ENCODE data around the gene ZCCHC7. TPM values are rescaled to one million over a fixed set of nuclear protein-coding genes. Genes with fewer than 3 reads are reported as not detected.
A peak's percentile ranks its signal among the peaks of the same experiment; 100 is the strongest.

ZCCHC7 gene
- total and polyA plus RNA-seq, 2 experiments from 2014 or later: 15.3 to 19.4 TPM

DNA sequence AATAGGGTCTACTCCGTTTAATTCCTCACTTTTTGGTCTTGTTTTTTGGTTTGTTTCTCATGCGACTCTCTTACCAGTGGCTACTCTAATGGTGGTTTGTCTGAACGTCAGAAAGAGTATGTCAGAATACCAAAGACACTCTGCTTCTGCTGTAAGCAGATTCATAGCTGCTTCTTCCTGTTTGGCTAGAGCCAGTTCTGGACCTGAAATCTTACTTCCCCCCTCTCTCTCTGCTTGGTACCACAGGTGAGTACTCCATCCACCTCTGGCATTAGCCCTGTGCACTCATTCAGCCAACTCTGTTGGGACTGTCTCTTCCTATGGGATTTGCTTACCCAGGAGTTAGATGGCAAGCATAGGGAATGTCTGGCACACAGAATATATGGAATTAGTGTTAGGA, 6.6 kb downstream of the ZCCHC7 start:
- H3K9me2 ChIP-seq (ENCODE audit: insufficient read depth): no peaks in the 10 kb centered on the region
- no peak overlapping the region for H3K9ac ChIP-seq
- in situ Hi-C loops (cut with MboI): no loop called here
- H3K36me3 ChIP-seq (ENCODE audit: low read depth): peaks cover 27% of the 10 kb centered on the region
- peaks cover 100% of the 10 kb centered on the region for H3K79me2 ChIP-seq (ENCODE audit: insufficient read depth)
- H3K9me3 ChIP-seq (ENCODE audit: low read depth): no peaks in the 10 kb centered on the region
- TF ChIP-seq EZH2phosphoT487 (IDR thresholded peaks at IDR 0.05; ENCODE audit: insufficient read depth, low read depth): no peak
- TF ChIP-seq EZH2 (IDR thresholded peaks at IDR 0.05; ENCODE audit: insufficient read depth, poor library complexity, severe bottlenecking): no peak
- H3K4me1 ChIP-seq (ENCODE audit: insufficient read depth): peaks cover 8% of the 10 kb centered on the region
- H3K4me2 ChIP-seq (ENCODE audit: unreplicated experiment): no peak overlapping the region
- DNase-seq: no peak
- H2AFZ ChIP-seq: no peak overlapping the region
- H3K27ac ChIP-seq: no peak overlapping the region
- H4K20me1 ChIP-seq (ENCODE audit: insufficient read depth): 0 out of 2 replicates have a peak, but pooled peaks cover 6% of the 10 kb centered on the region
- H3K4me3 ChIP-seq: no peak overlapping the region
- 91 to 98% methylated on average over 3 of the region's 3 CpGs for WGBS, 2 experiments (ENCODE audit: low coverage in 1 of 2, low lambda C conversion rate in 2 of 2, missing lambda C conversion rate in 2 of 2)
- H3F3A ChIP-seq (ENCODE audit: insufficient read depth): 0 out of 2 replicates have a peak, but pooled peaks cover under 1% of the 10 kb centered on the region
- H3K27me3 ChIP-seq (replicated peaks; ENCODE audit: insufficient read depth): no peaks in the 10 kb centered on the region

GRCh38 chr9:37128051-37128450, 7.7 kb downstream of the ZCCHC7 start:
- no peak overlapping the region for H3K4me2 ChIP-seq (ENCODE audit: unreplicated experiment)
- no peaks in the 10 kb centered on the region for H3K9me2 ChIP-seq (ENCODE audit: insufficient read depth)
- 0 out of 2 replicates have a peak, but pooled peaks cover 6% of the 10 kb centered on the region for H4K20me1 ChIP-seq (ENCODE audit: insufficient read depth)
- no peaks in the 10 kb centered on the region for H3K4me1 ChIP-seq (ENCODE audit: insufficient read depth)
- no peak overlapping the region for H3K9ac ChIP-seq
- peaks cover 28% of the 10 kb centered on the region for H3K36me3 ChIP-seq (ENCODE audit: low read depth)
- no peak overlapping the region for H2AFZ ChIP-seq
- no peak overlapping the region for H3K27ac ChIP-seq
- H3K9me3 ChIP-seq (ENCODE audit: low read depth): no peaks in the 10 kb centered on the region
- no peak for TF ChIP-seq EZH2phosphoT487 (IDR thresholded peaks at IDR 0.05; ENCODE audit: insufficient read depth, low read depth)
- no peak for TF ChIP-seq EZH2 (IDR thresholded peaks at IDR 0.05; ENCODE audit: insufficient read depth, poor library complexity, severe bottlenecking)
- no peak overlapping the region for H3K4me3 ChIP-seq
- 98% methylated on average over 3 of the region's 3 CpGs for WGBS, 2 experiments (ENCODE audit: low coverage in 1 of 2, low lambda C conversion rate in 2 of 2, missing lambda C conversion rate in 2 of 2)
- no peak for DNase-seq
- in situ Hi-C loops (cut with MboI): no loop called here
- no peaks in the 10 kb centered on the region for H3K27me3 ChIP-seq (replicated peaks; ENCODE audit: insufficient read depth)
- H3K79me2 ChIP-seq (ENCODE audit: insufficient read depth): peaks cover 100% of the 10 kb centered on the region
- no peaks in the 10 kb centered on the region for H3F3A ChIP-seq (ENCODE audit: insufficient read depth)

- WGBS, 2 experiments (ENCODE audit: low coverage in 1 of 2, low lambda C conversion rate in 2 of 2, missing lambda C conversion rate in 2 of 2): 95 to 97% methylated on average over 1 of the region's 1 CpG
- Histone ChIP-seq H3K36me3 (ENCODE audit: low read depth) (peaks cover 5% of the 10 kb centered on the region; the same call in 1 of the 2 replicates), H3K9me2 (ENCODE audit: insufficient read depth) (no peaks in the 10 kb centered on the region), H3K9ac (no peak overlapping the region), H4K20me1 (ENCODE audit: insufficient read depth) (no peaks in the 10 kb centered on the region), H3K27me3 (replicated peaks; ENCODE audit: insufficient read depth) (no peaks in the 10 kb centered on the region), H3K4me1 (ENCODE audit: insufficient read depth) (no peaks in the 10 kb centered on the region), H2AFZ (no peak overlapping the region), H3K4me2 (ENCODE audit: unreplicated experiment) (no peak overlapping the region), H3K27ac (no peak overlapping the region), H3K9me3 (ENCODE audit: low read depth) (no peaks in the 10 kb centered on the region), H3F3A (ENCODE audit: insufficient read depth) (no peaks in the 10 kb centered on the region), H3K4me3 (no peak overlapping the region), H3K79me2 (ENCODE audit: insufficient read depth) (peaks cover 98% of the 10 kb centered on the region)
- no peak for TF ChIP-seq EZH2 (IDR thresholded peaks at IDR 0.05; ENCODE audit: insufficient read depth, poor library complexity, severe bottlenecking)
- TF ChIP-seq EZH2phosphoT487 (IDR thresholded peaks at IDR 0.05; ENCODE audit: insufficient read depth, low read depth): no peak
- no peak for DNase-seq
- in situ Hi-C loops (cut with MboI): no loop called here
These were observed 13.8 kb downstream of the ZCCHC7 start for GRCh38 chr9:37134166-37134565.

DNA sequence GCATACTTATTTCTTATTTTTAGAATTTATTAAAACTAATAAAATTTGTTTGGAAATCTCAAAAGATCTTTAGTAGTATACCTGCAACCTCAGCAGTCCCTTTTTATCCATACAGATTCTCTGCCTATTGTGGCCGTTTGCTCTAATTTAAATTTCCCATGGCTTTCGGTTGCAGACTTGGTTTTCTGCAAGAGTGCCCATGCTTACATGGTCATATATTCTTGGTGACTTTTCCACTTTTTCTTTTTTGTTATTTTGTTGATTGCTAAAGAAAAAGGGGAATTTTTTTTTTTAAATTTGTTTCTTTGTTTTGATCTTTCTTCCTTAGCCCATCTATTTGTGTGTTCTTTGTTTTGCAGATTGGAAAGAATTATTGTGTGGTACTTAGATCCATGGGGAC, 20.6 kb downstream of the ZCCHC7 start:
- Histone ChIP-seq H3K4me2 (ENCODE audit: unreplicated experiment) (no peak overlapping the region), H3K4me3 (no peak overlapping the region), H3K9me3 (ENCODE audit: low read depth) (no peaks in the 10 kb centered on the region), H3K4me1 (ENCODE audit: insufficient read depth) (peaks cover 7% of the 10 kb centered on the region; the same call in 1 of the 2 replicates), H2AFZ (no peak overlapping the region), H4K20me1 (ENCODE audit: insufficient read depth) (no peaks in the 10 kb centered on the region), H3K79me2 (ENCODE audit: insufficient read depth) (peaks cover 92% of the 10 kb centered on the region), H3K9ac (no peak overlapping the region), H3K27me3 (replicated peaks; ENCODE audit: insufficient read depth) (no peaks in the 10 kb centered on the region), H3F3A (ENCODE audit: insufficient read depth) (no peaks in the 10 kb centered on the region), H3K36me3 (ENCODE audit: low read depth) (no peaks in the 10 kb centered on the region), H3K9me2 (ENCODE audit: insufficient read depth) (no peaks in the 10 kb centered on the region), H3K27ac (no peak overlapping the region)
- DNase-seq: no peak
- in situ Hi-C loops (cut with MboI): no loop called here
- TF ChIP-seq EZH2phosphoT487 (IDR thresholded peaks at IDR 0.05; ENCODE audit: insufficient read depth, low read depth) (no peak), EZH2 (IDR thresholded peaks at IDR 0.05; ENCODE audit: insufficient read depth, poor library complexity, severe bottlenecking) (no peak)
- 89 to 93% methylated on average over 2 of the region's 2 CpGs for WGBS, 2 experiments (ENCODE audit: low coverage in 1 of 2, low lambda C conversion rate in 2 of 2, missing lambda C conversion rate in 2 of 2)

DNA sequence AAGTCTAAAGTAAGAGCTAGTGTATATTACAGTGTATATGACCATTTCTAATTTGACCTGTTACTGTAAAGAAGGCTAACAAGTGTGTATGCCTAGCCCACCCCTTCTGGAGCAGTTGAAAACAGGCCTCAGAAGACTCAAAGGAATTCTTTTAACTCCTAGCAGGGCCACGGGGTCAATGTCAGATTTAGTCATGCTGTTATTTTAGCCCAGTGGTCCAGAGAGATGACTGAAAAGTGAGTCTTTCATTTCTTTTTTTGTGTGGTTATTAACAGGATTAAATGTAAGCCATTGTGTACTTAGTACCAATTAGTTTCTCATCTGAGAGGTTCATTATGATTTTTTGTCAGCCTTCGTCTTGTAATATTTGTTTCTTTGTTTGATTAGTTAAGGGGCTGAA, 24.4 kb downstream of the ZCCHC7 start:
- in situ Hi-C loops (cut with MboI): no loop called here
- no peak overlapping the region for H3K4me3 ChIP-seq
- WGBS, 2 experiments (ENCODE audit: low coverage in 1 of 2, low lambda C conversion rate in 2 of 2, missing lambda C conversion rate in 2 of 2): 85 to 91% methylated on average over 2 of the region's 2 CpGs
- no peaks in the 10 kb centered on the region for H3K9me3 ChIP-seq (ENCODE audit: low read depth)
- H3K4me2 ChIP-seq (ENCODE audit: unreplicated experiment): no peak overlapping the region
- no peaks in the 10 kb centered on the region for H3K9me2 ChIP-seq (ENCODE audit: insufficient read depth)
- no peak overlapping the region for H3K9ac ChIP-seq
- DNase-seq: peak; percentile 14
- no peak overlapping the region for H2AFZ ChIP-seq
- no peaks in the 10 kb centered on the region for H4K20me1 ChIP-seq (ENCODE audit: insufficient read depth)
- no peaks in the 10 kb centered on the region; the same call in 1 of the 2 replicates for H3K36me3 ChIP-seq (ENCODE audit: low read depth)
- peaks cover 7% of the 10 kb centered on the region; the same call in 1 of the 2 replicates for H3K4me1 ChIP-seq (ENCODE audit: insufficient read depth)
- no peak for TF ChIP-seq EZH2 (IDR thresholded peaks at IDR 0.05; ENCODE audit: insufficient read depth, poor library complexity, severe bottlenecking)
- H3F3A ChIP-seq (ENCODE audit: insufficient read depth): no peaks in the 10 kb centered on the region
- peaks cover 64% of the 10 kb centered on the region for H3K79me2 ChIP-seq (ENCODE audit: insufficient read depth)
- no peak overlapping the region for H3K27ac ChIP-seq
- H3K27me3 ChIP-seq (replicated peaks; ENCODE audit: insufficient read depth): no peaks in the 10 kb centered on the region

Data from GM23248 (cell line).